Measurements from ENCODE around the gene ZC3H18. TPM values are rescaled to one million over a fixed set of nuclear protein-coding genes. Genes with fewer than 3 reads are reported as not detected.

The ZC3H18 gene
- total and polyA plus RNA-seq, 8 donors: 15.5 to 312 (median 19.0) TPM

DNA sequence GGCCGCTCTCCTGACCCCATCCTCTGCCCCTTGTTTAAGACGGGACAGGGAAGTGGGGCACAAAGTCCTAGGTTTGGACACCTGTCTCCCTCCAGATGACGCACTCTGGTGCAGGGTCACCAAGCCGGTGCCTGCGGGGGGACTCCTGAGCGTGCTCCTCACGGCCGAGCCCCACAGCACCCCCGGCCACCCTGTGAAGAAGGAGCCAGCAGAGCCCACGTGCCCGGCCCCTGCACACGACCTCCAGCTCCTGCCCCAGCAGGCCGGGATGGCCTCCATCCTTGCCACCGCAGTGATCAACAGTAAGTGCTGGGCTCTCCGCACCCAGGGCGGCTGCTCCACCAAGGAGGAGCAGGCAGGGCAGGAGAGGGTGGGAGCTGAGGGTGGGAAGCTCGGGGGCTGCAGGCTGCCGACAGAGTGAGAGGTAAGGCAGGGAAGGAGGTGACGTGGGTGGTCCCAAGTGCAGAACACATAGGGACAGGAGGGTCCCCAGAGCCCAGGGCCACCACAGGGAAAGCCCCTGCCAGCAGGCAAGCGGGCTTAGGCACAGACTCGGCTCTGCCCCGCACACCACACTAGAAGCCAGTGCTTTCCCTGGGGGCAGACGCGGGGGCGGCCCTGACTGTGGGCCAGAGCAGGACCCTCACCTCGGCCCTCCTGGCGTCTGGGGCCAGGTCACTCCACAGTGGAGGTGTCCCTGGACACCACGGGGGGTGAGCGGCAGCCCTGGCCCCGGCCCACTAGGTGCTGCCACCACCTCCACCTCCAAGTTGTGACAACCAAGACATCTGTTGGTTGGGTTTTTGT is 42.1 kb upstream of the ZC3H18 start:
- Histone ChIP-seq H3K27me3 (peaks cover 0 to 35% (median 3%) of the 10 kb centered on the region in 3 donors), H3K4me3 (no peak overlapping the region), H3K27ac (peak overlapping the region in 3 of 5 donors; percentile 67 to 77 (median 74)), H3K9me3 (no peaks in the 10 kb centered on the region), H3K4me1 (peaks cover 44 to 74% (median 64%) of the 10 kb centered on the region in 4 donors), H3K36me3 (peaks cover 0 to 52% (median 47%) of the 10 kb centered on the region in 4 donors)
- TF ChIP-seq POLR2AphosphoS5 (IDR thresholded peaks at IDR 0.05) (no peak), EP300 (IDR thresholded peaks at IDR 0.05) (no peak), POLR2A (IDR thresholded peaks at IDR 0.05) (no peak)
- TF ChIP-seq, protein P1, sequence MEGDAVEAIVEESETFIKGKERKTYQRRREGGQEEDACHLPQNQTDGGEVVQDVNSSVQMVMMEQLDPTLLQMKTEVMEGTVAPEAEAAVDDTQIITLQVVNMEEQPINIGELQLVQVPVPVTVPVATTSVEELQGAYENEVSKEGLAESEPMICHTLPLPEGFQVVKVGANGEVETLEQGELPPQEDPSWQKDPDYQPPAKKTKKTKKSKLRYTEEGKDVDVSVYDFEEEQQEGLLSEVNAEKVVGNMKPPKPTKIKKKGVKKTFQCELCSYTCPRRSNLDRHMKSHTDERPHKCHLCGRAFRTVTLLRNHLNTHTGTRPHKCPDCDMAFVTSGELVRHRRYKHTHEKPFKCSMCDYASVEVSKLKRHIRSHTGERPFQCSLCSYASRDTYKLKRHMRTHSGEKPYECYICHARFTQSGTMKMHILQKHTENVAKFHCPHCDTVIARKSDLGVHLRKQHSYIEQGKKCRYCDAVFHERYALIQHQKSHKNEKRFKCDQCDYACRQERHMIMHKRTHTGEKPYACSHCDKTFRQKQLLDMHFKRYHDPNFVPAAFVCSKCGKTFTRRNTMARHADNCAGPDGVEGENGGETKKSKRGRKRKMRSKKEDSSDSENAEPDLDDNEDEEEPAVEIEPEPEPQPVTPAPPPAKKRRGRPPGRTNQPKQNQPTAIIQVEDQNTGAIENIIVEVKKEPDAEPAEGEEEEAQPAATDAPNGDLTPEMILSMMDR (IDR thresholded peaks at IDR 0.05): no peak
- WGBS, 5 donors: 66 to 78% (median 70%) methylated on average over 27 to 30 of the region's 30 CpGs
- DNase-seq: peak in 1 of 2 donors; percentile 20
- intact Hi-C loops (cut with DNase I; ENCODE audit: low total_unique reads): loop anchor here (10.0 kb wide), 1 partner anchor 83 kb away; no protein-coding TSS in a partner anchor

DNA sequence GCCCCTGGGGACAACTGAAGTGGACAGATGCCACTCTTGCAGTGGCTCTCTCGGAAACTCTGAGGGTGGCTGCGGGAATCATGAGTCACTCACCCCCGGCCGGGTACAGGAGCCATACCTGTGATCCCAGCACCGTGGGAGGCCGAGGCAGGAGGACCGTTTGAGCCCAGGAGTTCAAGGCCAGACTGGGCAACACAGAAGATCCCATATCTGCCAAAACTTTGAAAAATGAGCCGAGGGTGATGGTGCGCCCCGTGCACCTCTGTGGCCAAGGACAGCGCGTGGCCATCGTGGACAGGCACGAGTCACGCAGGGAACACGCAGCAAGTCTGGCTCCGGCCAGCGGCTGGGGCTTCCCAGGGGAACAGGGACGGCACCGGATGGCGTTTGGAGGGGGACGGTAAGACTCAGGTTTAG is 41.3 kb upstream of the ZC3H18 start:
- peaks cover 0 to 55% (median 47%) of the 10 kb centered on the region in 4 donors for H3K36me3 ChIP-seq
- peaks cover 0 to 27% (median 0%) of the 10 kb centered on the region in 3 donors for H3K27me3 ChIP-seq
- no peak overlapping the region for H3K27ac ChIP-seq
- peaks cover 38 to 70% (median 58%) of the 10 kb centered on the region in 4 donors for H3K4me1 ChIP-seq
- H3K9me3 ChIP-seq: no peaks in the 10 kb centered on the region
- 81 to 88% (median 86%) methylated on average over 22 of the region's 22 CpGs for WGBS, 5 donors
- no peak overlapping the region for H3K4me3 ChIP-seq
- TF ChIP-seq, protein P1 (IDR thresholded peaks at IDR 0.05): no peak
- no peak for TF ChIP-seq POLR2A (IDR thresholded peaks at IDR 0.05)
- TF ChIP-seq POLR2AphosphoS5 (IDR thresholded peaks at IDR 0.05): no peak
- TF ChIP-seq EP300 (IDR thresholded peaks at IDR 0.05): no peak
- intact Hi-C loops (cut with DNase I; ENCODE audit: low total_unique reads): loop anchor here (10.0 kb wide), 1 partner anchor 84 kb away; no protein-coding TSS in a partner anchor
- DNase-seq: no peak

DNA sequence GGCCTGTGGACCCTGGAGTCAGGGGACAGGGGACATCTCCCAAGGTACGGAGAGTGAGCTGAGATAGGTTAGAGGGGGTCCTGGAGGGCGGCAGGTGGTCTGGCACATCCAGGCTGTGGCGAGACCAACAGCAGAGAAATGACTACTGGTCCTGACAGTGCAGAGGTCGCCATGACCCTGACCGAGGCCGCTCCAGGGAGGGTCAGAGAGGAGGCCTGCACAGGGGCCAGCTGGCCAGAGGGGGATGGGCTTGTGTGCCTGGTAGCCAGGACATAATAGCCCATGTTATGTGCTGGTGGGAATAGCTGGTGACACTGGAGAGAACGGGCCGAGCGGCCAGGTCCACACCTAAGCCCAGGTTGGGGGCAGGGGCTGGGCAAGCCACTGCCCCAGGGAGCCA is 40.6 kb upstream of the ZC3H18 start:
- 83 to 93% (median 89%) methylated on average over 9 of the region's 9 CpGs for WGBS, 5 donors
- Histone ChIP-seq H3K27me3 (peaks cover 0 to 20% (median 0%) of the 10 kb centered on the region in 3 donors), H3K27ac (no peak overlapping the region), H3K36me3 (peaks cover 0 to 55% (median 47%) of the 10 kb centered on the region in 4 donors), H3K4me1 (peaks cover 32 to 63% (median 51%) of the 10 kb centered on the region in 4 donors), H3K9me3 (no peaks in the 10 kb centered on the region), H3K4me3 (no peak overlapping the region)
- TF ChIP-seq, protein P1 (IDR thresholded peaks at IDR 0.05): no peak
- TF ChIP-seq POLR2A (IDR thresholded peaks at IDR 0.05): no peak
- TF ChIP-seq POLR2AphosphoS5 (IDR thresholded peaks at IDR 0.05): no peak
- no peak for TF ChIP-seq EP300 (IDR thresholded peaks at IDR 0.05)
- peak in 1 of 2 donors; percentile 17 for DNase-seq
- intact Hi-C loops (cut with DNase I; ENCODE audit: low total_unique reads): loop anchor here (10.0 kb wide), 1 partner anchor 85 kb away; no protein-coding TSS in a partner anchor

DNA sequence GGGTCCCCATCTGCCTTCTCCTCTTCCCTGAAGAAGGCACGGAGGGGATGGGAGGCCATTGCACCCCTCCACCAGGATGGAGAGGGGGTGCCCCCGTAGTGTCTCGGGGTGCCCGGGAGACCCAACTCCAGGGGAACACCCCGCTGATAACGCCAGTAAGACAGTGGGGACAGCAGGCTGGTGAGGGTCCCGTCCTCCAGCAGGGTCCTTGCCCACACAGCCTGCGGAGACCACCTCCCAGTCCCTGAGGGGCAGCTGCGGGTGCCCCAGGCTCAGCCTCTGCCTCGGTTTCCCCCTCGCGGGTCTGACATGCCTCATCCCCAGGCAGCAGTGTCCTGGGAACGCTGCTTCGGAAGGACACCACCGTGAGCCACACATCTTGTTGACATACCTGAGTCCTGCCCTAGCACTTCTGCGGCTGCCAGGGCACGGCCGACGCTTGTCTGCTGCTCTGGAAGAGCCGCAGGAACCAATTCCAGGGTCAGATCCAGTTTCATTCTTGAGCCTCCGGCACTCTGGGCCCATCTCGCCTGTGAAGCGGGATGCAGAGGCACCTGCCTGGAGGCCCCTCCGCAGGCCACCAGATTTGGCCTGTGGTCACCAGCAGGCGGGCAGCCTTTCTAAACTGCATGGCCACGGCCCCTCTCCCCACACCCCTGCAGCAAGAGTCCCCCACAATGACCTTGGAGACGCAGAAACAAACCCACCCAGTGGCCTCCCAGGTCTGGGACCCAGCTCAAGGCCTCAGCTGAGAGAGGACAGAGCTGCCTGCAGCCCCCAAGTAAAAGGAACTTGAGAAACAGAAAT is 39.9 kb upstream of the ZC3H18 start:
- TF ChIP-seq EP300 (IDR thresholded peaks at IDR 0.05): no peak
- no peak for TF ChIP-seq POLR2AphosphoS5 (IDR thresholded peaks at IDR 0.05)
- TF ChIP-seq, protein P1 (IDR thresholded peaks at IDR 0.05): no peak
- intact Hi-C loops (cut with DNase I; ENCODE audit: low total_unique reads): no loop called here
- Histone ChIP-seq H3K4me3 (no peak overlapping the region), H3K36me3 (peaks cover 4 to 61% (median 53%) of the 10 kb centered on the region in 4 donors), H3K4me1 (peaks cover 30 to 63% (median 50%) of the 10 kb centered on the region in 4 donors), H3K9me3 (no peaks in the 10 kb centered on the region), H3K27me3 (peaks cover 0 to 14% (median 0%) of the 10 kb centered on the region in 3 donors), H3K27ac (no peak overlapping the region)
- peak in 1 of 2 donors; percentile 34 for DNase-seq
- WGBS, 5 donors: 66 to 82% (median 70%) methylated on average over 20 to 27 of the region's 27 CpGs

All from stomach (tissue), 9 donors.